ENCODE data around the gene PLEKHB2. TPM values are rescaled to one million over a fixed set of nuclear protein-coding genes. Genes with fewer than 3 reads are reported as not detected.

Gene PLEKHB2
- total RNA-seq, 1 donor from 2014 or later = 33.0 TPM

GRCh38 chr2:131120815-131121317 is 15.7 kb downstream of the PLEKHB2 start:
- Mint-ChIP-seq H3K9me3 (no peaks in the 10 kb centered on the region), H3K36me3 (peaks cover 13% of the 10 kb centered on the region), H3K4me1 (peaks cover 6% of the 10 kb centered on the region), H3K27me3 (ENCODE audit: low read depth) (no peaks in the 10 kb centered on the region), H3K4me3 (no peak overlapping the region), H3K27ac (no peak overlapping the region)
- DNase-seq (ENCODE audit: low spot score in 2 of 2, unreplicated experiment in 2 of 2) = no peak
- TF ChIP-seq CTCF (IDR thresholded peaks at IDR 0.05; ENCODE audit: unreplicated experiment) = no peak

DNA sequence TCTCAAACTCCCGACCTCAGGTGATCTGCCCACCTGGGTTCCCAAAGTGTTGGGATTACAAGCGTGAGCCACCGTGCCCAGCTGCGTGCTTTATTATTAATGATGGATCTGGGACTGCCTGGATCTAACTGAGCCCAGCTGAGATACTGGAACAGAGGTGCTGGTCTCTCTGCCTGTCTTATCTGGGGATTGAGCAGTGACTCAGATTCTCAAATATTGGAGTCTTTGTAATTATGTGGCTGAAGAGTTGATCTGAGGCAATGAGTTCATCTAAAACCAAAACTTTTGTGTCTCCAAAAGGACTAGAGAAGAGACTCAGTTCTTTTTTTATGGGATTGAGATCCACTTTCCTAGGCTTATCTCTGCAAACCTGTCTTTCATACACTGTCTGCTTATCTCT is 16.3 kb downstream of the PLEKHB2 start:
- H3K36me3 Mint-ChIP-seq = peaks cover 13% of the 10 kb centered on the region
- H3K4me1 Mint-ChIP-seq = peaks cover 4% of the 10 kb centered on the region
- H3K9me3 Mint-ChIP-seq = no peaks in the 10 kb centered on the region
- no peak for DNase-seq (ENCODE audit: low spot score in 2 of 2, unreplicated experiment in 2 of 2)
- no peaks in the 10 kb centered on the region for H3K27me3 Mint-ChIP-seq (ENCODE audit: low read depth)
- no peak overlapping the region for H3K27ac Mint-ChIP-seq
- no peak for TF ChIP-seq CTCF (IDR thresholded peaks at IDR 0.05; ENCODE audit: unreplicated experiment)
- H3K4me3 Mint-ChIP-seq = no peak overlapping the region

DNA sequence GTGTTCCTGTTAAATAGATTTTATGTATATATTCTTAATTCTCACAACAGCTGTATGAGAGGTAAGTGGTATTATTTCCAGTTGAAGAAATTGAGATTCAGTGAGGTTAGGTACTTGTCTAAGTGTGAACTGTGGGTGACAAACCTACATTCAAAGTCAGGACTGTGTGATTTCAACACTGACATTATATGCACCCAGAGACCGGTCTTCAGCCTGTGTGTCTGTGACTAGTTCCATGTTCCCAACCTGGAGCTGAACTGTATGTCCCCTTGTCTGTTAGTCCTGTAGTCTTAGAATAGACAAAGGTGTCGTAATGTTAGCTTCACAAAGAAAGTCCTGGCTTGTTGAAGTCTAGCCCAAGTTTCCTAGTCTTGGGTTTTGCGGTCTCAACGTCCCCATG is 17.4 kb downstream of the PLEKHB2 start:
- H3K36me3 Mint-ChIP-seq = peaks cover 17% of the 10 kb centered on the region
- H3K4me3 Mint-ChIP-seq = no peak overlapping the region
- H3K4me1 Mint-ChIP-seq = peaks cover 4% of the 10 kb centered on the region
- TF ChIP-seq CTCF (IDR thresholded peaks at IDR 0.05; ENCODE audit: unreplicated experiment) = no peak
- no peaks in the 10 kb centered on the region for H3K27me3 Mint-ChIP-seq (ENCODE audit: low read depth)
- H3K9me3 Mint-ChIP-seq = no peaks in the 10 kb centered on the region
- DNase-seq (ENCODE audit: low spot score in 2 of 2, unreplicated experiment in 2 of 2) = no peak
- no peak overlapping the region for H3K27ac Mint-ChIP-seq

GRCh38 chr2:131123192-131123591 is 18.1 kb downstream of the PLEKHB2 start:
- no peaks in the 10 kb centered on the region for H3K27me3 Mint-ChIP-seq (ENCODE audit: low read depth)
- no peak overlapping the region for H3K27ac Mint-ChIP-seq
- peaks cover 24% of the 10 kb centered on the region for H3K36me3 Mint-ChIP-seq
- peaks cover 4% of the 10 kb centered on the region for H3K4me1 Mint-ChIP-seq
- no peak for DNase-seq (ENCODE audit: low spot score in 2 of 2, unreplicated experiment in 2 of 2)
- no peak for TF ChIP-seq CTCF (IDR thresholded peaks at IDR 0.05; ENCODE audit: unreplicated experiment)
- H3K4me3 Mint-ChIP-seq = no peak overlapping the region
- H3K9me3 Mint-ChIP-seq = no peaks in the 10 kb centered on the region

- Mint-ChIP-seq H3K27me3 (ENCODE audit: low read depth) (no peaks in the 10 kb centered on the region), H3K4me3 (no peak overlapping the region), H3K27ac (peak overlapping the region; percentile 41), H3K9me3 (no peaks in the 10 kb centered on the region), H3K4me1 (peaks cover 4% of the 10 kb centered on the region), H3K36me3 (peaks cover 39% of the 10 kb centered on the region)
- no peak for TF ChIP-seq CTCF (IDR thresholded peaks at IDR 0.05; ENCODE audit: unreplicated experiment)
- no peak for DNase-seq (ENCODE audit: low spot score in 2 of 2, unreplicated experiment in 2 of 2)
Observed at GRCh38 chr2:131125195-131125757, 20.1 kb downstream of the PLEKHB2 start.
